GM12891 (cell line): ENCODE data around the gene SLC7A11.

Experiments used
- POLR2A ChIP-seq: IDR thresholded peaks from 2 replicates; pipeline ENCODE4 v1.6.1; 2011; ENCODE audit warnings: low read depth, low read length, control low read depth
- POLR2AphosphoS5 ChIP-seq: IDR thresholded peaks from 2 replicates; pipeline ENCODE4 v1.6.1; 2011; ENCODE audit warnings: low read depth, low read length, control low read depth
- SPI1 ChIP-seq: IDR thresholded peaks from 2 replicates; pipeline ENCODE4 v1.6.1; 2011; ENCODE audit warnings: low read depth, low read length, control low read depth
- TAF1 ChIP-seq: IDR thresholded peaks from 2 replicates; pipeline ENCODE4 v1.6.1; 2011; ENCODE audit warnings: low read depth, low read length, control low read depth

DNA sequence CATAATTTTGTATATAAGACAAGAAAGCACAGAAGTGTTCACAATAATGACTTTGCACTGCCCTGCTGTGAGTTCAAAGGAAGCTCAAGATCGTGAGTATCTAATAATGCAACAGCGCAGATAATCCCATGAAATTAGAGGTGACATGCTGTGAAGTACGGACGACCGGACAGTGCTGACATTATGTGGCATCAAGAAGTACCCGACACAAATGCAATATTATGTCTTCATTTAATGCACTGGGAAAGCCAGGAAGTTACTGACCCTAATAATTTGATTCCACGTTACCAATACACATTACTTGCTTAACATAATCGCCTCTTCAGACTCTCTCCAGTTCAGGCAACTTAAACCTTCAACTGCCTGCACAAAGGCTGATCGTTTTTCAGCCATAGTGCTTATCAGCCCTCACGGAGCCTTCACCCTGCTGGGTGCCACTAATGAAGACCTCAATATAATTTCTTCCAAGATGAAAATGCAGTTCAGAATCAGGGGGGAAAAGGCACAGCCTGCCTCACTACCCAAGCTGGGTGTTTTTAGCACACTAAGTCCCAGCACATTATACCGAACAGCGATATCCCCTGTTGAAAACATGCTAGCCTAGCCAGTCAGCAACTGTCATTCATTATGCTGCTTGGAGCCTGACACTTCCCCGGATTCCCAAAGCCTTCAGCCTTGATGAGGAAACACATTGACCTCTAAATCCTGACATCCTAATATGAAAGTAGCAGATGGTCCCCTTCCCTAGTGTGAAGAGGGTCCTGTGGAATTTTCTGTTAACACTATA lies 56.1 kb downstream of the SLC7A11 start:
- TF ChIP-seq TAF1: no peak
- no peak for TF ChIP-seq POLR2A
- no peak for TF ChIP-seq POLR2AphosphoS5
- TF ChIP-seq SPI1: no peak
